K562 (cell line): ENCODE measurements around the gene INMT. TPM values are rescaled to one million over a fixed set of nuclear protein-coding genes. Genes with fewer than 3 reads are reported as not detected.

Experiments used
- ATAC-seq: fragments of 200-7000 bp; cut with Tn5 transposase; 3 replicates; pipeline ENCODE4 v1.9.1; 2020; ENCODE audit warnings: moderate library complexity
- BruUV-seq: library from RNA; stranded (reverse); fragments of 400-500 nt; replicated peaks from 2 replicates; lab custom pipeline; 2021; lab: Mats Ljungman, UMichigan
- CTCF ChIA-PET: fragments of 300-600 bp; formaldehyde crosslinking; extraction: SDS; loops from one replicate; lab custom pipeline; 2021; ENCODE audit warnings: low intra/inter-chr PET ratio; lab: Yijun Ruan, JAX
- POLR2A ChIA-PET: fragments of 300-600, 350-650 bp; sonication (Branson Sonifier 250); formaldehyde crosslinking; extraction: SDS; loops from one replicate; lab custom pipeline; 2021; ENCODE audit warnings: antibody characterized with exemption, inconsistent platforms; lab: Yijun Ruan, JAX
- DNase-seq, 4 experiments: peaks; one replicate each; pipeline versions ENCODE4 v3.0.0 to v3.0.0-alpha.2; 2011 to 2018; ENCODE audit warnings: low spot score in 3 of 4, mixed read lengths in 3 of 4; ENCODE audit errors: extremely low read depth in 1 of 4
- FAIRE-seq: peaks from 2 replicates; lab custom pipeline; 2011; peaks lifted over from hg19 to GRCh38; lab: Jason Lieb, UNC
- H2AFZ ChIP-seq: 2 replicates; pipeline ENCODE4 v1.6.0; 2011; ENCODE audit warnings: low read depth, low read length, control low read depth, inconsistent platforms
- H3K27ac ChIP-seq: fragments of 200-600 bp; 3 replicates; pipeline ENCODE4 v1.8.0; 2011; ENCODE audit warnings: low read depth, mild to moderate bottlenecking, control low read depth, inconsistent platforms, low read length, moderate library complexity, mixed read lengths; ENCODE audit errors: extremely low read depth
- H3K27me3 ChIP-seq, 2 experiments: fragments of 300-600 bp in 1 of 2; 2 replicates in 1 of 2; 3 replicates in 1 of 2; pipeline versions ENCODE4 v1.6.0 to v1.8.0; 2011; ENCODE audit warnings: inconsistent platforms in 2 of 2, low read length in 2 of 2, mild to moderate bottlenecking in 1 of 2, mixed read lengths in 1 of 2, moderate library complexity in 1 of 2; ENCODE audit not compliant: control insufficient read depth in 2 of 2, insufficient read depth in 2 of 2
- H3K36me3 ChIP-seq: fragments of 300-600 bp; 3 replicates; pipeline ENCODE4 v1.8.0; 2011; ENCODE audit warnings: mild to moderate bottlenecking, low read length, inconsistent platforms; ENCODE audit not compliant: control insufficient read depth, insufficient read depth
- H3K4me1 ChIP-seq, 2 experiments: fragments of 200-600 bp in 1 of 2; replicated peaks in 1 of 2; 2 replicates in 1 of 2; 3 replicates in 1 of 2; pipeline versions ENCODE4 v1.5.1 to v1.8.0; 2011; ENCODE audit warnings: inconsistent platforms in 2 of 2, low read length in 2 of 2, mild to moderate bottlenecking in 1 of 2, mixed read lengths in 1 of 2, moderate library complexity in 1 of 2; ENCODE audit not compliant: control insufficient read depth in 2 of 2, insufficient read depth in 2 of 2
- H3K4me2 ChIP-seq: 2 replicates; pipeline ENCODE4 v1.6.1; 2011; ENCODE audit warnings: low read length, control low read depth, inconsistent platforms, mixed read lengths; ENCODE audit not compliant: insufficient read depth
- H3K4me3 ChIP-seq: fragments of 200-600 bp; sonication (generic), shearing (Covaris generic); 2 replicates; pipeline ENCODE4 v1.5.1; 2016; ENCODE audit warnings: control low read depth, inconsistent platforms
- H3K79me2 ChIP-seq: fragments of 200-600 bp; 3 replicates; pipeline ENCODE4 v1.8.0; 2011; ENCODE audit warnings: low read length, inconsistent platforms; ENCODE audit not compliant: control insufficient read depth, insufficient read depth
- H3K9ac ChIP-seq, 2 experiments: 2 replicates each; pipeline versions ENCODE4 v1.6.0 to v1.6.1; 2011; ENCODE audit warnings: low read depth in 2 of 2, low read length in 2 of 2, control low read depth in 1 of 2, inconsistent platforms in 1 of 2, mild to moderate bottlenecking in 1 of 2, mixed read lengths in 1 of 2; ENCODE audit not compliant: insufficient read depth in 1 of 2
- H3K9me1 ChIP-seq: one replicate; pipeline ENCODE4 v1.6.0; 2011; ENCODE audit warnings: inconsistent platforms, mild to moderate bottlenecking, low read length, moderate library complexity; ENCODE audit not compliant: control insufficient read depth, insufficient read depth
- H3K9me3 ChIP-seq: replicated peaks from 2 replicates; pipeline ENCODE4 v1.5.1; 2011; ENCODE audit warnings: low read depth, low read length, inconsistent platforms; ENCODE audit not compliant: control insufficient read depth, insufficient read depth
- H4K20me1 ChIP-seq: replicated peaks from 2 replicates; pipeline ENCODE4 v1.6.1; 2011; ENCODE audit warnings: low read length, inconsistent platforms, mixed read lengths; ENCODE audit not compliant: control insufficient read depth, insufficient read depth
- STAT5B ChIP-seq: fragments of 250-450 bp; sonication (Bioruptor Pico); IDR thresholded peaks from 2 replicates; pipeline ENCODE4 v1.8.0; 2021; ENCODE audit warnings: mild to moderate bottlenecking, inconsistent platforms
- SUPT5H ChIP-seq: fragments of 450-650 bp; IDR thresholded peaks from 2 replicates; pipeline ENCODE4 v1.6.1; 2016
- ZNF77 ChIP-seq: fragments of 250-450 bp; sonication (Bioruptor Pico); IDR thresholded peaks from 2 replicates; pipeline ENCODE4 v1.5.0; 2020
- ZNF780A ChIP-seq: fragments of 250-450 bp; sonication (Bioruptor Pico); IDR thresholded peaks from 2 replicates; pipeline ENCODE4 v1.5.0; 2021; ENCODE audit warnings: mild to moderate bottlenecking
- WGBS: fragments of 100-300 bp; shearing (Covaris generic); methylation state at CpG from one replicate; pipeline ENCODE4 v1.1.6; 2016; ENCODE audit warnings: low coverage, mixed read lengths; ENCODE audit not compliant: insufficient coverage; ENCODE audit errors: missing lambda C conversion rate; 5-methylcytosine and 5-hydroxymethylcytosine counted together
- in situ Hi-C: fragments of 300-500 bp; cut with MboI; formaldehyde crosslinking; loops from 4 replicates; pipeline ENCODE4 v1.15.0; 2018; ENCODE audit warnings: inconsistent platforms, mixed read lengths
- intact Hi-C: fragments of 100-400 bp; cut with micrococcal nuclease; formaldehyde crosslinking; loops from 2 replicates; pipeline ENCODE4 v1.14.2; 2022
- polyA plus RNA-seq, 8 experiments: library from polyadenylated mRNA; depleted of rRNA in 4 of 8; stranded (reverse) in 5 of 8; unstranded in 3 of 8; fragments of >200 nt; fragmentation: Nextera tagmentation in 2 of 8; fragmentation: Illumina TruSeq in 1 of 8; extraction: Ambion mirVana in 2 of 8; extraction: Trizol in 1 of 8; gene quantifications; 2 replicates each; pipeline versions ENCODE4 v1.2.1 to v1.2.3, GENCODE V29; 2011 to 2014; ENCODE audit warnings: inconsistent platforms in 1 of 8, missing spikeins in 1 of 8
- total RNA-seq, 7 experiments: library from RNA; depleted of rRNA in 6 of 7; stranded (reverse); fragments of >200 nt in 6 of 7; fragmentation: Illumina TruSeq in 2 of 7; extraction: Trizol in 2 of 7; gene quantifications; 2 replicates each; pipeline versions ENCODE4 v1.2.1 to v1.2.3, GENCODE V29; 2011 to 2021; ENCODE audit warnings: low replicate concordance in 1 of 7
- TF ChIP-seq, protein P1 (sequence below): IDR thresholded peaks from 2 replicates; pipeline ENCODE4 v1.6.1; 2012; ENCODE audit warnings: low read depth, low read length, improper control_type of control experiment, borderline replicate concordance
- TF ChIP-seq, protein P2 (sequence below): fragments of 450-650 bp; IDR thresholded peaks from 2 replicates; pipeline ENCODE4 v1.6.1; 2016
- TF ChIP-seq, protein P3 (sequence below): sonication (generic); formaldehyde crosslinking; IDR thresholded peaks from 2 replicates; pipeline ENCODE4 v1.8.0; 2022; ENCODE audit warnings: mild to moderate bottlenecking, low read depth, missing genetic modification reagents
- TF ChIP-seq, protein P4 (sequence below): sonication (generic); formaldehyde crosslinking; IDR thresholded peaks from 2 replicates; pipeline ENCODE4 v1.8.0; 2022; ENCODE audit warnings: mild to moderate bottlenecking, missing genetic modification reagents
- TF ChIP-seq, protein P5 (sequence below): fragments of 450-650 bp; formaldehyde crosslinking; IDR thresholded peaks from 2 replicates; pipeline ENCODE4 v1.4.0; 2020; ENCODE audit warnings: mild to moderate bottlenecking
- TF ChIP-seq, protein P6 (sequence below): fragments of 200-800 bp; sonication (Bioruptor generic); IDR thresholded peaks from 2 replicates; pipeline ENCODE4 v1.6.1; 2017; ENCODE audit warnings: missing genetic modification characterization, missing compliant biosample characterization

The INMT gene
- total and polyA plus RNA-seq, 9 of the 15 experiments (the other 6 are each of a cell fraction or from before 2014, with no cell fraction given): 0.04 to 0.27 TPM; not detected in 7

DNA sequence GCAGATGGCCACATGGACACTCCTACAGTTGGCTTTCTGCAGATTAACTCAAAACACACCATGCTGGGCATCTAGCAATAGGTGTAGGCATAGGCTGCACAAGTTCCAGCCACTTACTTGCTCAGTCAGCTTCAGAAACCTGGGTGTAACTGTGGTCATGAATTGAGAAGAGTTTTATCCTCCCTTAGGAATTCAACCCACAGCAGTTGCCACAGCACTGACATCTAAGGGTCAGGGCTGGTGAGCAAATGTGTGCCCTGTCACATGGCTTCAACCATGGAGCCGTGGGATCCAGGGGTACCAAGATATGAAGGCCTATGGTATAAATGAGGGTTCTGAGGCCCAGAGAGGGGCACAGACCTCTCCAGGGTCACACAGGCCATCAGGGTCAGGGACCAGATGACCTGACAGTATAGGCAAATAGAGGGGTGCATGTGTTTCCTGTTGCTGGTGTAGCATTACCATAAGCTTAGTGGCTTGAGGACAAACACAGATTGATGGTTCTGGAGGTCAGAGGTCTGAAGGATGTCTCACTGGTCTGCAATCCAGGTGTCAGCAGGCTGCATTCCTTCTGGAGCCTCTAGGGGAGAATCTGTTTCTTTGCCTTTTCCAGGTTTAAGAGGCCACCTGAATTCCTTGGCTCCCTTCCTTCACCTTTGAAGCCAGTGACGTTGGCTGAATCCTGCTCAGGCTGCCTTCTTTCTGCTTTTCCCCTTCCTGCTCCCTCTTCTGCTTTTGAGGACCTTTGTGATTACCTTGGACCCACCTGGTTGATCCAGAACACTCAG lies 43.4 kb downstream of the INMT start:
- Histone ChIP-seq H3K27ac (no peak overlapping the region), H3K9ac (no peak overlapping the region), H3K4me1 (0 out of 5 replicates have a peak, but pooled peaks cover 0 to 3% of the 10 kb centered on the region in 2 experiments), H3K4me3 (no peak overlapping the region), H3K36me3 (peaks cover 70% of the 10 kb centered on the region; the same call in 2 of the 3 replicates), H3K9me1 (no peaks in the 10 kb centered on the region), H4K20me1 (0 out of 2 replicates have a peak, but pooled peaks cover 2% of the 10 kb centered on the region), H3K4me2 (no peak overlapping the region), H3K9me3 (no peaks in the 10 kb centered on the region), H3K79me2 (no peaks in the 10 kb centered on the region), H3K27me3 (no peaks in the 10 kb centered on the region), H2AFZ (no peak overlapping the region)
- CTCF ChIA-PET: no interaction called here
- DNase-seq (no peak), ATAC-seq (no peak), FAIRE-seq (no peak)
- POLR2A ChIA-PET: interaction anchor here (0.6 to 1.5 kb wide), 5 partner anchors 8 to 178 kb away, joined by 3 to 6 read pairs (median 3); no protein-coding TSS in a partner anchor
- intact Hi-C loops: no loop called here
- 75% methylated on average over 2 of the region's 2 CpGs for WGBS
- in situ Hi-C loops: no loop called here
- no TSS peak for BruUV-seq
- TF ChIP-seq ZNF77 (CRISPR knock-in tag): no peak
- TF ChIP-seq, protein P1, sequence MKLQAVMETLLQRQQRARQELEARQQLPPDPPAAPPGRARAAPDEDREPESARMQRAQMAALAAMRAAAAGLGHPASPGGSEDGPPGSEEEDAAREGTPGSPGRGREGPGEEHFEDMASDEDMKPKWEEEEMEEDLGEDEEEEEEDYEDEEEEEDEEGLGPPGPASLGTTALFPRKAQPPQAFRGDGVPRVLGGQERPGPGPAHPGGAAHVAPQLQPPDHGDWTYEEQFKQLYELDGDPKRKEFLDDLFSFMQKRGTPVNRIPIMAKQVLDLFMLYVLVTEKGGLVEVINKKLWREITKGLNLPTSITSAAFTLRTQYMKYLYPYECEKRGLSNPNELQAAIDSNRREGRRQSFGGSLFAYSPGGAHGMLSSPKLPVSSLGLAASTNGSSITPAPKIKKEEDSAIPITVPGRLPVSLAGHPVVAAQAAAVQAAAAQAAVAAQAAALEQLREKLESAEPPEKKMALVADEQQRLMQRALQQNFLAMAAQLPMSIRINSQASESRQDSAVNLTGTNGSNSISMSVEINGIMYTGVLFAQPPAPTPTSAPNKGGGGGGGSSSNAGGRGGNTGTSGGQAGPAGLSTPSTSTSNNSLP: no peak
- TF ChIP-seq, protein P2, sequence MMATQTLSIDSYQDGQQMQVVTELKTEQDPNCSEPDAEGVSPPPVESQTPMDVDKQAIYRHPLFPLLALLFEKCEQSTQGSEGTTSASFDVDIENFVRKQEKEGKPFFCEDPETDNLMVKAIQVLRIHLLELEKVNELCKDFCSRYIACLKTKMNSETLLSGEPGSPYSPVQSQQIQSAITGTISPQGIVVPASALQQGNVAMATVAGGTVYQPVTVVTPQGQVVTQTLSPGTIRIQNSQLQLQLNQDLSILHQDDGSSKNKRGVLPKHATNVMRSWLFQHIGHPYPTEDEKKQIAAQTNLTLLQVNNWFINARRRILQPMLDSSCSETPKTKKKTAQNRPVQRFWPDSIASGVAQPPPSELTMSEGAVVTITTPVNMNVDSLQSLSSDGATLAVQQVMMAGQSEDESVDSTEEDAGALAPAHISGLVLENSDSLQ: no peak
- TF ChIP-seq, protein P3, sequence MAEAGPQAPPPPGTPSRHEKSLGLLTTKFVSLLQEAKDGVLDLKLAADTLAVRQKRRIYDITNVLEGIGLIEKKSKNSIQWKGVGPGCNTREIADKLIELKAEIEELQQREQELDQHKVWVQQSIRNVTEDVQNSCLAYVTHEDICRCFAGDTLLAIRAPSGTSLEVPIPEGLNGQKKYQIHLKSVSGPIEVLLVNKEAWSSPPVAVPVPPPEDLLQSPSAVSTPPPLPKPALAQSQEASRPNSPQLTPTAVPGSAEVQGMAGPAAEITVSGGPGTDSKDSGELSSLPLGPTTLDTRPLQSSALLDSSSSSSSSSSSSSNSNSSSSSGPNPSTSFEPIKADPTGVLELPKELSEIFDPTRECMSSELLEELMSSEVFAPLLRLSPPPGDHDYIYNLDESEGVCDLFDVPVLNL (CRISPR knock-in tag): no peak
- TF ChIP-seq, protein P4, sequence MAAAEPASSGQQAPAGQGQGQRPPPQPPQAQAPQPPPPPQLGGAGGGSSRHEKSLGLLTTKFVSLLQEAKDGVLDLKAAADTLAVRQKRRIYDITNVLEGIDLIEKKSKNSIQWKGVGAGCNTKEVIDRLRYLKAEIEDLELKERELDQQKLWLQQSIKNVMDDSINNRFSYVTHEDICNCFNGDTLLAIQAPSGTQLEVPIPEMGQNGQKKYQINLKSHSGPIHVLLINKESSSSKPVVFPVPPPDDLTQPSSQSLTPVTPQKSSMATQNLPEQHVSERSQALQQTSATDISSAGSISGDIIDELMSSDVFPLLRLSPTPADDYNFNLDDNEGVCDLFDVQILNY (CRISPR knock-in tag): no peak
- TF ChIP-seq SUPT5H: no peak
- TF ChIP-seq STAT5B (CRISPR knock-in tag): no peak
- TF ChIP-seq, protein P5, sequence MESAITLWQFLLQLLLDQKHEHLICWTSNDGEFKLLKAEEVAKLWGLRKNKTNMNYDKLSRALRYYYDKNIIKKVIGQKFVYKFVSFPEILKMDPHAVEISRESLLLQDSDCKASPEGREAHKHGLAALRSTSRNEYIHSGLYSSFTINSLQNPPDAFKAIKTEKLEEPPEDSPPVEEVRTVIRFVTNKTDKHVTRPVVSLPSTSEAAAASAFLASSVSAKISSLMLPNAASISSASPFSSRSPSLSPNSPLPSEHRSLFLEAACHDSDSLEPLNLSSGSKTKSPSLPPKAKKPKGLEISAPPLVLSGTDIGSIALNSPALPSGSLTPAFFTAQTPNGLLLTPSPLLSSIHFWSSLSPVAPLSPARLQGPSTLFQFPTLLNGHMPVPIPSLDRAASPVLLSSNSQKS (CRISPR knock-in tag): no peak
- no peak for TF ChIP-seq ZNF780A
- TF ChIP-seq, protein P6, sequence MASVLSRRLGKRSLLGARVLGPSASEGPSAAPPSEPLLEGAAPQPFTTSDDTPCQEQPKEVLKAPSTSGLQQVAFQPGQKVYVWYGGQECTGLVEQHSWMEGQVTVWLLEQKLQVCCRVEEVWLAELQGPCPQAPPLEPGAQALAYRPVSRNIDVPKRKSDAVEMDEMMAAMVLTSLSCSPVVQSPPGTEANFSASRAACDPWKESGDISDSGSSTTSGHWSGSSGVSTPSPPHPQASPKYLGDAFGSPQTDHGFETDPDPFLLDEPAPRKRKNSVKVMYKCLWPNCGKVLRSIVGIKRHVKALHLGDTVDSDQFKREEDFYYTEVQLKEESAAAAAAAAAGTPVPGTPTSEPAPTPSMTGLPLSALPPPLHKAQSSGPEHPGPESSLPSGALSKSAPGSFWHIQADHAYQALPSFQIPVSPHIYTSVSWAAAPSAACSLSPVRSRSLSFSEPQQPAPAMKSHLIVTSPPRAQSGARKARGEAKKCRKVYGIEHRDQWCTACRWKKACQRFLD (CRISPR knock-in tag): no peak
